Gastroesophageal sphincter (tissue), 3 donors: Measurements from ENCODE around the gene ZNF638.

Experiments
- POLR2A ChIP-seq, 2 donors: fragments of 450-650 bp; IDR thresholded peaks; one replicate each; pipeline ENCODE4 v1.6.1; 2017; ENCODE audit warnings: antibody characterized with exemption in 2 of 2, mild to moderate bottlenecking in 2 of 2, moderate library complexity in 1 of 2
- TF ChIP-seq, protein P1 (sequence below), 4 experiments: fragments of 200-600 bp in 2 of 4; fragments of 450-650 bp in 2 of 4; sonication (generic) in 1 of 4; IDR thresholded peaks; one replicate each; pipeline ENCODE4 v1.5.1; 2017 to 2019; ENCODE audit warnings: antibody characterized with exemption in 4 of 4, mild to moderate bottlenecking in 2 of 4, moderate library complexity in 2 of 4

DNA sequence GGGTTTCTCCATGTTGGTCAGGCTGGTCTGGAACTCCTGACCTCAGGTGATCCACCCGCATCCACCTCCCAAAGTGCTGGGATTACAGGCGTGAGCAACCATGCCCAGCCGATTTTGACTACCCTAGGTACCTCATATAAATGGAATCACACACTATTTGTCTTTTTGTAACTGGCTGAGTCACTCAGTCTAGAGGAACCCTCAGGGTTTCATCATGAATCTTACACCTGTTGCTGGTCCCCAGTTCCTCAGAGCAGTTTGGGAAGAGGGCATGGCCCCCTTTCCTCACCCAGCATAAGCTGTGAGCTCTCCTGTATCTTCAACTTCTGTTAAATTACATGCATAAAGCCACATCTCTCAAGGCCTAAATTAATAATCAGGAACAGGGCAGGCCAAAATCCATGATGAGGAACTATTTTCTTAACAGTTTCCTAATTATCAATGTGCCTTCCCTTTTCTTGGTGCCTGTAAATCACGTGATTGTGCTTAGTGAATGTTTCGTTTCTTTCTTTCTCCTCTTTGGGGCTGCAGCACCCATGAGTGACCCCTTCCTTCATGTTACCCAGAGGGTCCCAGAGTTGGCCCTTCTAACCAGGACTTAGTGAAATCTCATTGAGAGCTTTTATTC, 142.6 kb downstream of the ZNF638 start:
- TF ChIP-seq, protein P1, sequence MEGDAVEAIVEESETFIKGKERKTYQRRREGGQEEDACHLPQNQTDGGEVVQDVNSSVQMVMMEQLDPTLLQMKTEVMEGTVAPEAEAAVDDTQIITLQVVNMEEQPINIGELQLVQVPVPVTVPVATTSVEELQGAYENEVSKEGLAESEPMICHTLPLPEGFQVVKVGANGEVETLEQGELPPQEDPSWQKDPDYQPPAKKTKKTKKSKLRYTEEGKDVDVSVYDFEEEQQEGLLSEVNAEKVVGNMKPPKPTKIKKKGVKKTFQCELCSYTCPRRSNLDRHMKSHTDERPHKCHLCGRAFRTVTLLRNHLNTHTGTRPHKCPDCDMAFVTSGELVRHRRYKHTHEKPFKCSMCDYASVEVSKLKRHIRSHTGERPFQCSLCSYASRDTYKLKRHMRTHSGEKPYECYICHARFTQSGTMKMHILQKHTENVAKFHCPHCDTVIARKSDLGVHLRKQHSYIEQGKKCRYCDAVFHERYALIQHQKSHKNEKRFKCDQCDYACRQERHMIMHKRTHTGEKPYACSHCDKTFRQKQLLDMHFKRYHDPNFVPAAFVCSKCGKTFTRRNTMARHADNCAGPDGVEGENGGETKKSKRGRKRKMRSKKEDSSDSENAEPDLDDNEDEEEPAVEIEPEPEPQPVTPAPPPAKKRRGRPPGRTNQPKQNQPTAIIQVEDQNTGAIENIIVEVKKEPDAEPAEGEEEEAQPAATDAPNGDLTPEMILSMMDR (IDR thresholded peaks at IDR 0.05) = no peak
- no peak for TF ChIP-seq POLR2A (IDR thresholded peaks at IDR 0.05)
